Bronchial epithelial cell (primary cell): Measurements from ENCODE around the gene RDH13. TPM values are rescaled to one million over a fixed set of nuclear protein-coding genes. Genes with fewer than 3 reads are reported as not detected.
"Not testable (repeated sequence)": the region's sequence is repeated elsewhere in the genome, so short reads cannot be mapped to it uniquely, and the experiment has no call there.

Experiments used
- DNase-seq: peaks from one replicate; pipeline ENCODE4 v3.0.0-alpha.2; 2010; ENCODE audit warnings: low read depth
- FAIRE-seq: peaks from 2 replicates; lab custom pipeline; 2011; peaks lifted over from hg19 to GRCh38; lab: Jason Lieb, UNC
- H3K27me3 ChIP-seq: 2 replicates; pipeline ENCODE4 v1.5.1; 2011; ENCODE audit warnings: low read length; ENCODE audit not compliant: control insufficient read depth, insufficient read depth
- H3K36me3 ChIP-seq: 2 replicates; pipeline ENCODE4 v1.5.1; 2011; ENCODE audit warnings: low read length; ENCODE audit not compliant: control insufficient read depth, insufficient read depth
- H3K4me3 ChIP-seq: 2 replicates; pipeline ENCODE4 v1.5.1; 2011; ENCODE audit warnings: mild to moderate bottlenecking, low read depth, low read length, control low read depth
- total RNA-seq: library from RNA; depleted of rRNA; stranded (reverse); fragments of >200 nt; gene quantifications from 2 replicates; pipeline ENCODE4 v1.2.1, GENCODE V29; 2014
- TF ChIP-seq, protein P1 (sequence below): IDR thresholded peaks from 2 replicates; pipeline ENCODE4 v1.5.1; 2011; ENCODE audit warnings: mild to moderate bottlenecking, moderate library complexity, low read length, control low read depth, inconsistent platforms; ENCODE audit not compliant: insufficient read depth, severe bottlenecking

RDH13 gene
- total RNA-seq, 1 donor from 2014 or later, result 23.7 TPM

DNA sequence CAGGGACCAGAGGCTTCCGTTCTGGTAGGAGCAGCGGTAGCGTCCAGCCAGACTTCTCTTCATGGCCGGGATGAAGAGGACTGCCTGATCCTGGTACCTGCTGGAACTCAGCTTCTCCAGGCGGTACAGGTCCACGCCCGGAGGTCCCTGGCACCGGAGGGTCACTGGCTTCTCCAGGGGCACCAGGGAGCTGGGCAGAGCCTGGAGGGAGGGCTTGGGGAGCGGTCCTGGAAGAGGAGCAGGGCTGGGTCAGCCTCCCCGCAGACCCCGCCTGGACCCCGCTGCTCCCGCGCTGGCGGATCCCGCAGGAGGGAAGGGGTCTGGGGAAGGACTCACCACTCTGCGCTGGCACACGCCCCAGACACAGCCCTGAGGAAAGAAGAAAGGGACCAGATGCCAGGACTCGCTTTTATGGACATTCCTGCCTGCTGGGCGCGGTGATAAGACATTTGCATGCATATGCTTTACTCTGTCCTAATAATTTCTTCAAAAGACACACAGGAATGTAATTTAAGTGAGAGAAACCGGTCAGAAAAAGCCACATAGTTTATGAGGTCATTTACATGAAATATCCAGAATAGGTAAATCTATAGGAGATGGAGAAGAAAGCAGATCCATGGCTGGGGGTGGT is 30.7 kb downstream of the RDH13 start:
- TF ChIP-seq, protein P1, sequence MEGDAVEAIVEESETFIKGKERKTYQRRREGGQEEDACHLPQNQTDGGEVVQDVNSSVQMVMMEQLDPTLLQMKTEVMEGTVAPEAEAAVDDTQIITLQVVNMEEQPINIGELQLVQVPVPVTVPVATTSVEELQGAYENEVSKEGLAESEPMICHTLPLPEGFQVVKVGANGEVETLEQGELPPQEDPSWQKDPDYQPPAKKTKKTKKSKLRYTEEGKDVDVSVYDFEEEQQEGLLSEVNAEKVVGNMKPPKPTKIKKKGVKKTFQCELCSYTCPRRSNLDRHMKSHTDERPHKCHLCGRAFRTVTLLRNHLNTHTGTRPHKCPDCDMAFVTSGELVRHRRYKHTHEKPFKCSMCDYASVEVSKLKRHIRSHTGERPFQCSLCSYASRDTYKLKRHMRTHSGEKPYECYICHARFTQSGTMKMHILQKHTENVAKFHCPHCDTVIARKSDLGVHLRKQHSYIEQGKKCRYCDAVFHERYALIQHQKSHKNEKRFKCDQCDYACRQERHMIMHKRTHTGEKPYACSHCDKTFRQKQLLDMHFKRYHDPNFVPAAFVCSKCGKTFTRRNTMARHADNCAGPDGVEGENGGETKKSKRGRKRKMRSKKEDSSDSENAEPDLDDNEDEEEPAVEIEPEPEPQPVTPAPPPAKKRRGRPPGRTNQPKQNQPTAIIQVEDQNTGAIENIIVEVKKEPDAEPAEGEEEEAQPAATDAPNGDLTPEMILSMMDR, result no peak
- Histone ChIP-seq H3K36me3 (no peaks in the 10 kb centered on the region), H3K27me3 (no peaks in the 10 kb centered on the region), H3K4me3 (no peak overlapping the region)
- DNase-seq (no peak), FAIRE-seq (no peak)

DNA sequence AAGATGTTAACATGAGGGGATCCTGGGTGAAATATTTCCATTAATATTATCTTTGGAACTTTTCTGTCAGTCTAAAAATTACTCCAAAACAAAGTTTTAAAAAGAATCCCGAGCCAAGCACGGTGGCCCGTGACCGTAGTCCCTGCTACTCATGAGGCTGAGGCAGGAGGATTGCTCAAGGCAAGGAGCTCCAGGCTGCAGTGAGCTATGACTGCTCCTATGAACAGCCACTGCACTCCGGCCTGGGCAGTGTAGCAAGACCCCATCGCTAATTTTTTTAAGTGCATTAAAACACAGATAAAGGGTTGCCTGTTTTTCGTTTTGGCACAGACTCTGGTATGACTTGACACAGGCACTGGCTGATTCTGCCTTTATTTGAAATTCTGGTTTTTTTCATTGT is 31.8 kb downstream of the RDH13 start:
- DNase-seq (no peak), FAIRE-seq (no peak)
- Histone ChIP-seq H3K27me3 (no peaks in the 10 kb centered on the region), H3K4me3 (no peak overlapping the region), H3K36me3 (no peaks in the 10 kb centered on the region)
- TF ChIP-seq, protein P1, result no peak

DNA sequence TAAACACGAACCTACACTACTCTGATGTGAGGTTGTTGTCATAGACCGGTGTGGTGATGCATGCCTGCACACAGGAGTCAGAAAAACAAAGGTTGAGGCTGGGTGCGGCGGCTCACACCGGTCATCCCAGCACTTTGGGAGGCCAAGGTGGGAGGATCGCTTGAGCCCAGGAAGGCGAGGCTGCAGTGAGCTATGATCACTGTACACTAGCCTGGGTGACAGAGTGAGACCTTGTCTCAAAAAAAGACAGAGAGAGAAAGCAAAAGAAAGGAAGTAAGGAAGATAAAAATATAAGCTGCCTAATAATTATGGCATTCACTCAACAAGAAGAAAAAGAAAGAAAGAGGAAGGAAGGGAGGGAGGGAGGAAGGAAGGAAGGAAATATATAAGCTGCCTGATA is 34.2 kb downstream of the RDH13 start:
- TF ChIP-seq, protein P1, result no peak
- FAIRE-seq (no peak), DNase-seq (no peak)
- Histone ChIP-seq H3K4me3 (no peak overlapping the region), H3K36me3 (no peaks in the 10 kb centered on the region), H3K27me3 (no peaks in the 10 kb centered on the region)

DNA sequence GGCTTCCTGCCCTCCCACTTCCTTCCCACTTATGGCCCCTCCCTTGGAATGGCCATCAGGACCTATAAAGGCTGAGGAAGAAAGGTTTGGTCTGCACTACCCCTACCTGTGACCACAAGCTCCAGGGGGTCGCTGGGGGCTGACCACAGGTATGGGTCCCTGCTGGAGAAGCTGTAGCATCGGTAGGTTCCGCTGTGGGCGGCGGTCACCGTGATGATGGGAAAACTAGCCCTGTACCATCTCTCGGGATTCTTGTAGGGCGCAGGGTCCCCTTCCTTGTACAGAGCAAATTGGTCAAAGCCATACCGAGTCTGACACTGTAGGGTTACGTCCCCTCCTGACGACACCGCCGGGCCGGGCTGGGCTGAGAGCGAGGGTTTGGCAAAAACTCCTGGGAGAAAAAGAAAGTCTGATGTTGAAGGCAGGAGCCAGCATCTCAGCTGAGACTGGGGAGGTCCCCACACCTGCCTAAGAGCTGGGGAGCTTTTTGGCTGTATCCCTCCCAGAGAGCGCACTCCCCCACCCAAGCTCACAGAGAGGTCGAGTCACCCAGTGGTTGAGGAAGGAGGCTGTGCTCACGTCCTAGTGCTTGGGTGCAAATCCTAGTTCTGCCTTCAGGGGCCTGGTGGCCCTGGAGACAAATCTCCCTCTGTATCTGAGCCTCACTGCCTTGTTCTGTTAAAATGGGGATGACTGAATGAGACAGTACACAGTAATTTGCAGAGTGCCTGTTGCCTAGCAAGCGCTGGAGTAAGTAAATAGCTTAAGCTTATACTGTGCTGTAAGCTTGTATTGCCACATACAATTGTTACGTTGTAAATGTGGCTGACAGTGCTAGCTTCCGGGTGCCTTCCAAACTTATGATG is 35.2 kb downstream of the RDH13 start:
- TF ChIP-seq, protein P1, result no peak
- Histone ChIP-seq H3K27me3 (no peaks in the 10 kb centered on the region), H3K36me3 (no peaks in the 10 kb centered on the region), H3K4me3 (no peak overlapping the region)
- FAIRE-seq (no peak), DNase-seq (no peak)

DNA sequence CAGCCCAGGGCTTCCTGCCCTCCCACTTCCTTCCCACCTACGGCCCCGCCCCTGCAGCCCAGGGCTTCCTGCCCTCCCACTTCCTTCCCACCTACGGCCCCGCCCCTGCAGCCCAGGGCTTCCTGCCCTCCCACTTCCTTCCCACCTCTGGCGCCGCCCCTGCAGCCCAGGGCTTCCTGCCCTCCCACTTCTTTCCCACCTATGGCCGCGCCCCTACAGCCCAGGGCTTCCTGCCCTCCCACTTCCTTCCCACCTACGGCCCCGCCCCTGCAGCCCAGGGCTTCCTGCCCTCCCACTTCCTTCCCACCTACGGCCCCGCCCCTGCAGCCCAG is 35.8 kb downstream of the RDH13 start:
- H3K36me3 ChIP-seq, DNase-seq, H3K4me3 ChIP-seq, FAIRE-seq, H3K27me3 ChIP-seq: not testable (repeated sequence)

DNA sequence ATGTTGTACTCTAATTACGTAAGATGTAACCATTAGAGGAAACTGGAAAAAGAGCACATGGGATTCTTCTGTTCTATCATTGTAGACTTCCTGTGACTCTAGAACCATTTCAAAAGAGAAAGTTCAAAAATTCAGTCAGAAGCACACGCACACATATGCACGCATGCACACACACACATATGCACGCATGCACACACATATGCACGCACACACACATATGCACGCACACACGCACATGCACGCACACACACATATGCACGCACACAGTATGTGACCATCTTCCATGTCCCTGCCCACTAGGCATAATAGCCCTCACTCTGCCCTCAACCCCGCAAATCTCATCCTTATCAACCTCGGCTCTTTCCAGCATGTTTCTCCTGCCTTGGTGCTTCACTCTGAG is 38.8 kb downstream of the RDH13 start:
- no peak for FAIRE-seq

DNA sequence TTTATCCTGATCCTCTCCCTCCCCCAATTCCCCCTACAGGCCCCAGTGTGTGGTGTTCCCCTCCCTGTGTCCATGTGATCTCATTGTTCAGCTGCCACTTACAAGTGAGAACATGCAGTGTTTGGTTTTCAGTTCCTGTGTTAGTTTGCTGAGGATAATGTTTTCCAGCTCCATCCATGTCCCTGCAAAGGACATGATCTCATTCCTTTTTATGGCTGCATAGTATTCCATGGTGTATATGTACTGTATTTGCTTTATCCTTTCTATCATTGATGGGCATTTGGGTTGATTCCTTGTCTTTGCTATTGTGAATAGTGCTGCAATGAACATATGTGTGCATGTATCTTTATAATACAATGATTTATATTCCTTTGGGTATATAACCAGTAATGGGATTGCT is 42.6 kb downstream of the RDH13 start:
- H3K27me3 ChIP-seq, FAIRE-seq, H3K4me3 ChIP-seq, DNase-seq, H3K36me3 ChIP-seq: not testable (repeated sequence)

More for the DNA sequence above, 38.8 kb downstream of the RDH13 start:
- Histone ChIP-seq H3K36me3 (no peaks in the 10 kb centered on the region), H3K4me3 (no peak overlapping the region), H3K27me3 (no peaks in the 10 kb centered on the region)
- TF ChIP-seq, protein P1, result no peak
- DNase-seq, result no peak
